A549 (cell line): Measurements from ENCODE around the gene CACNA1C.
"Not testable (repeated sequence)": the region's sequence is repeated elsewhere in the genome, so short reads cannot be mapped to it uniquely, and the experiment has no call there.

Experiments
- CTCF ChIP-seq: fragments of >200 bp; sonication (Bioruptor Twin); formaldehyde crosslinking; IDR thresholded peaks from 3 replicates; pipeline ENCODE4 v1.5.1; 2016
- ELK1 ChIP-seq: fragments of 150-350 bp; IDR thresholded peaks from 2 replicates; pipeline ENCODE4 v1.6.1; 2014; ENCODE audit warnings: low read depth, mild to moderate bottlenecking, low read length
- HES2 ChIP-seq: fragments of >200 bp; sonication (Bioruptor Twin); formaldehyde crosslinking; IDR thresholded peaks from 2 replicates; pipeline ENCODE4 v1.6.1; 2016
- MAX ChIP-seq: IDR thresholded peaks from 2 replicates; pipeline ENCODE4 v1.6.1; 2012
- NFE2L2 ChIP-seq: fragments of 150-350 bp; conservative IDR thresholded peaks from 2 replicates; pipeline ENCODE4 v1.6.1; 2014; ENCODE audit warnings: low read length
- POLR2A ChIP-seq: IDR thresholded peaks from 2 replicates; pipeline ENCODE4 v1.6.1; 2012; ENCODE audit warnings: mild to moderate bottlenecking, low read length
- RCOR1 ChIP-seq: fragments of 150-350 bp; IDR thresholded peaks from 2 replicates; pipeline ENCODE4 v1.6.1; 2014; ENCODE audit warnings: antibody characterized with exemption, low read length, low read depth
- SMC3 ChIP-seq: fragments of >200 bp; sonication (Bioruptor Twin); formaldehyde crosslinking; IDR thresholded peaks from 3 replicates; pipeline ENCODE4 v1.6.1; 2018; ENCODE audit warnings: inconsistent platforms
- ZSCAN20 ChIP-seq: fragments of 250-450 bp; sonication (Bioruptor Pico); IDR thresholded peaks from 2 replicates; pipeline ENCODE4 v1.8.0; 2022; ENCODE audit warnings: mild to moderate bottlenecking, moderate library complexity

GRCh38 chr12:2102736-2103135 lies 49.9 kb downstream of the CACNA1C start:
- TF ChIP-seq NFE2L2; POLR2A; RCOR1; ZSCAN20 (CRISPR knock-in tag); SMC3; CTCF; HES2; MAX; ELK1: not testable (repeated sequence)
